Measurements from ENCODE around the gene TC2N.
A peak's percentile ranks its signal among the peaks of the same experiment; 100 is the strongest.
"Not testable (repeated sequence)": the region's sequence is repeated elsewhere in the genome, so short reads cannot be mapped to it uniquely, and the experiment has no call there.

The TC2N gene

DNA sequence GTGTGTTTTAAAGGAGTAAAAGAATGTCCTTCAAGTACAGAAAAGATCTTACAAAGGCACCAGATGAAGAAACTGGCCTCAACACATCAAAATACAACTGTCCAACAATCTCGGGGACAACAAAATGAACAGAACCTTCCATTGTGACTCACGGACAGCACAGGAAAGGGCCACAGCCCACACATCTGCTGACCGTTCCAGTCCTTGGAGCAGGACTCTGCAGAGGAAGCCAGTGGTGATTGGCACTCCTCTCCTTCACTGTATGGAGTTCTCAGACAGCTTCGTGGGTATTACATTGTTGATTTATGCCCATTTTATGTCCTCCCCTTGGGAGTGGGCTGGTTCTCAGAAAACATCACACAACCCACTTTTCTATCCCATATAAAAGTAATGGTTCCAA is 32.5 kb upstream of the TC2N start:
- H3K4me3 ChIP-seq (ENCODE audit: severe bottlenecking) = no peak overlapping the region
- no peaks in the 10 kb centered on the region for H3K36me3 ChIP-seq (ENCODE audit: low read depth)
- no peaks in the 10 kb centered on the region for H3K27me3 ChIP-seq (ENCODE audit: insufficient read depth, poor library complexity, severe bottlenecking)
- no peaks in the 10 kb centered on the region for H3K4me1 ChIP-seq (ENCODE audit: insufficient read depth, poor library complexity, severe bottlenecking)
- no peaks in the 10 kb centered on the region for H3K9me3 ChIP-seq (ENCODE audit: severe bottlenecking)
- TF ChIP-seq, protein P1, sequence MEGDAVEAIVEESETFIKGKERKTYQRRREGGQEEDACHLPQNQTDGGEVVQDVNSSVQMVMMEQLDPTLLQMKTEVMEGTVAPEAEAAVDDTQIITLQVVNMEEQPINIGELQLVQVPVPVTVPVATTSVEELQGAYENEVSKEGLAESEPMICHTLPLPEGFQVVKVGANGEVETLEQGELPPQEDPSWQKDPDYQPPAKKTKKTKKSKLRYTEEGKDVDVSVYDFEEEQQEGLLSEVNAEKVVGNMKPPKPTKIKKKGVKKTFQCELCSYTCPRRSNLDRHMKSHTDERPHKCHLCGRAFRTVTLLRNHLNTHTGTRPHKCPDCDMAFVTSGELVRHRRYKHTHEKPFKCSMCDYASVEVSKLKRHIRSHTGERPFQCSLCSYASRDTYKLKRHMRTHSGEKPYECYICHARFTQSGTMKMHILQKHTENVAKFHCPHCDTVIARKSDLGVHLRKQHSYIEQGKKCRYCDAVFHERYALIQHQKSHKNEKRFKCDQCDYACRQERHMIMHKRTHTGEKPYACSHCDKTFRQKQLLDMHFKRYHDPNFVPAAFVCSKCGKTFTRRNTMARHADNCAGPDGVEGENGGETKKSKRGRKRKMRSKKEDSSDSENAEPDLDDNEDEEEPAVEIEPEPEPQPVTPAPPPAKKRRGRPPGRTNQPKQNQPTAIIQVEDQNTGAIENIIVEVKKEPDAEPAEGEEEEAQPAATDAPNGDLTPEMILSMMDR (IDR thresholded peaks at IDR 0.05; ENCODE audit: poor library complexity, severe bottlenecking) = no peak
- ATAC-seq (ENCODE audit: low read depth) (no peak), DNase-seq (ENCODE audit: low spot score) (no peak)
- no peak overlapping the region for H3K27ac ChIP-seq (ENCODE audit: poor library complexity, severe bottlenecking)

DNA sequence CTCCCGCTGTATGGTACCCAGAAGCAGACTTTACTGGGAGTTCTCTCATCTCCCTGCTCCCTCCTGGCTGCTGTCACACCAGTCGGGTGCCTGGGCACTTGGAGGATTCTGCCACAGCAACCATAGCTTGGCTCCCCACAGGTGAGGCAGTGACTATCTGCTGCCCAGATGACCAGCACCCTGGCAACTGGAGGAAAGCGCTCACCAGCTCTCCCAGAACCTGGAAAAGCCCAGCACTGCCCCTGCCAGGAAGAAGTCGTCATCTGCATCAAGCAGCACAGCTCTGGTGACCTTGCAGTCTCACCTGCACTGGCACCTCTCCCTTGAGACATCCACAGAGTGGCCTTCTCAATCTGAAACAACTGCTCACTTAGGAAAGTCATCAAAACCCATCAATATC is 31.9 kb upstream of the TC2N start:
- Histone ChIP-seq H3K27me3 (ENCODE audit: insufficient read depth, poor library complexity, severe bottlenecking) (no peaks in the 10 kb centered on the region), H3K27ac (ENCODE audit: poor library complexity, severe bottlenecking) (no peak overlapping the region), H3K4me1 (ENCODE audit: insufficient read depth, poor library complexity, severe bottlenecking) (no peaks in the 10 kb centered on the region), H3K9me3 (ENCODE audit: severe bottlenecking) (no peaks in the 10 kb centered on the region), H3K4me3 (ENCODE audit: severe bottlenecking) (no peak overlapping the region), H3K36me3 (ENCODE audit: low read depth) (no peaks in the 10 kb centered on the region)
- TF ChIP-seq, protein P1 (IDR thresholded peaks at IDR 0.05; ENCODE audit: poor library complexity, severe bottlenecking) = peak; percentile 53
- ATAC-seq (ENCODE audit: low read depth) (peak; percentile 82), DNase-seq (ENCODE audit: low spot score) (no peak)

DNA sequence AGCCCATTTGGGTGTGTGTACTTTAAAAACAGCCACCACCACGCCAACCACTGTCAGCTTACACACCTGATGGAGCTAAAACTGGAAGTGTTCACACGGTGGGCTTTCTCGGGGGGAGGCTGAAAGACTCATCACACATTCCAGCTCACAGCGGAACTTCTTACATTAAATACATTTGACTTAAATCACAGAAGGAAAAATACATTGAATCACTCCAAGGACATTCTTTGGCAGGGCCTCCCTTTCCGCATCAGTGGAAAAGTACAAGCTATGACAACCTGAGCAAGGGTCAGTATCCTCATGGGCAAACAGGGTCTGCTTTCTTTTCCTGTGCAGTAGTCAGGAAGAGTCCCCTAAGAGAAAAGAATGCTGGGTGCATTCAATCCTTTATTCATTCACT is 31.0 kb upstream of the TC2N start:
- no peak for DNase-seq (ENCODE audit: low spot score)

DNA sequence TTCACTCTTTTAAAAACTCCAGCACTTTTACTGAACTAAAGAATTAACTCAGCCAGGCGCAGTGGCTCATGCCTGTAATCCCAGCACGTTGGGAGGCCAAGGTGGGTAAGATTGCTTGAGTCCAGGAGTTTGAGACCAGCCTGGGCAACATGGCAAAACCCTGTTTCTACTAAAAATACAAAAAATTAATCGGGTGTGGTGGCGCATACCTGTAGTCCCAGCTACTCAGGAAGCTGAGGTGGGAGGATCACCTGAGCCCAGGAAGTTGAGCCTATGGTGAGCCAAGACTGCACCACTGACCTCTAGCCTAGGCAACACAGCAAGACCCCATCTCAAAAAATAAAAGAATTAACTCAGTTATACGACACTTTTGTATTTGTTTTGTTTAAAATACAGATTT is 30.4 kb upstream of the TC2N start:
- H3K27me3 ChIP-seq (ENCODE audit: insufficient read depth, poor library complexity, severe bottlenecking); H3K36me3 ChIP-seq (ENCODE audit: low read depth); H3K9me3 ChIP-seq (ENCODE audit: severe bottlenecking); H3K4me3 ChIP-seq (ENCODE audit: severe bottlenecking); DNase-seq (ENCODE audit: low spot score); ATAC-seq (ENCODE audit: low read depth); H3K4me1 ChIP-seq (ENCODE audit: insufficient read depth, poor library complexity, severe bottlenecking); H3K27ac ChIP-seq (ENCODE audit: poor library complexity, severe bottlenecking): not testable (repeated sequence)

More for the DNA sequence above, 31.0 kb upstream of the TC2N start:
- H3K4me3 ChIP-seq (ENCODE audit: severe bottlenecking) = no peak overlapping the region
- H3K36me3 ChIP-seq (ENCODE audit: low read depth) = no peaks in the 10 kb centered on the region
- H3K4me1 ChIP-seq (ENCODE audit: insufficient read depth, poor library complexity, severe bottlenecking) = no peaks in the 10 kb centered on the region
- H3K27me3 ChIP-seq (ENCODE audit: insufficient read depth, poor library complexity, severe bottlenecking) = no peaks in the 10 kb centered on the region
- ATAC-seq (ENCODE audit: low read depth) = no peak
- H3K9me3 ChIP-seq (ENCODE audit: severe bottlenecking) = no peaks in the 10 kb centered on the region
- no peak overlapping the region for H3K27ac ChIP-seq (ENCODE audit: poor library complexity, severe bottlenecking)
- TF ChIP-seq, protein P1 (IDR thresholded peaks at IDR 0.05; ENCODE audit: poor library complexity, severe bottlenecking) = no peak

DNA sequence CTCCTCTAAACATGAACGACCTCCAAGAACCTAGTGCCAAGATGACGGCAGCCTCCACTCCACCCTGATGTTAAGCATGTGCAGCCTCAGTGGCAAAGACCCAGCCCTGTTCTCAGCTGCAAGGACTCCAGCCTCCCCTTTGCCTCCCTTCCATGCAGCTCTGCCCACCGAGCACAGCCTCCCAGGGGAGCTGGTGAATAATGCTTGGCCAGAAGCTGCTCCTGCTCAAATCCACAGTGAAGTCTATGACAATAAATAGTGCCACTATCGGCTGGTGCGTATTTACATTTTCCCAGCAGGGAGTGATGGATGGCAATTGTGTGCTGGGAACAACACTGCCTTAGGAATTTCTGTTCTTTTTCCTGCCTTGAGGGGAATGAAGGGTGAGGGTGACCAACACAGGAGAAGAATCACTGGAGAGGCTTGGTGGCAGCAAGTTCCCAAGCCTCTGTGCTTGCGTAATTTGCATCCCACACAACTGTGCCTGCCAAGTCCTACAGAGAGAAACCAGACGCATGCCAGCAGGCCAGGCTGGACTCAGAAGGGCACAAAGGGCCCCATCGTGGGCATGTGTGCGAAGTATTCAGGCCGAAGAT is 29.9 kb upstream of the TC2N start:
- no peaks in the 10 kb centered on the region for H3K9me3 ChIP-seq (ENCODE audit: severe bottlenecking)
- no peaks in the 10 kb centered on the region for H3K27me3 ChIP-seq (ENCODE audit: insufficient read depth, poor library complexity, severe bottlenecking)
- no peaks in the 10 kb centered on the region for H3K36me3 ChIP-seq (ENCODE audit: low read depth)
- H3K4me1 ChIP-seq (ENCODE audit: insufficient read depth, poor library complexity, severe bottlenecking) = no peaks in the 10 kb centered on the region
- H3K27ac ChIP-seq (ENCODE audit: poor library complexity, severe bottlenecking) = no peak overlapping the region
- DNase-seq (ENCODE audit: low spot score) (no peak), ATAC-seq (ENCODE audit: low read depth) (no peak)
- TF ChIP-seq, protein P1 (IDR thresholded peaks at IDR 0.05; ENCODE audit: poor library complexity, severe bottlenecking) = no peak
- no peak overlapping the region for H3K4me3 ChIP-seq (ENCODE audit: severe bottlenecking)
